Panc1 (cell line): Measurements from ENCODE around the gene CSMD2. TPM values are rescaled to one million over a fixed set of nuclear protein-coding genes. Genes with fewer than 3 reads are reported as not detected.
"Not testable (repeated sequence)": the region's sequence is repeated elsewhere in the genome, so short reads cannot be mapped to it uniquely, and the experiment has no call there.

Experiments used
- ATAC-seq: fragments of 200-7000 bp; cut with Tn5 transposase; 2 replicates; pipeline ENCODE4 v1.9.1; 2020; ENCODE audit warnings: mild to moderate bottlenecking, moderate library complexity
- BruUV-seq: library from RNA; stranded (reverse); fragments of 400-500 nt; replicated peaks from 2 replicates; lab custom pipeline; 2021; lab: Mats Ljungman, UMichigan
- CTCF ChIA-PET: fragments of 300-600 bp; sonication (Branson Sonifier 250); formaldehyde crosslinking; loops from one replicate; lab custom pipeline; 2022; ENCODE audit warnings: antibody characterized with exemption; lab: Charles Lee
- POLR2A ChIA-PET: fragments of 300-600 bp; sonication (Branson Sonifier 250); formaldehyde crosslinking; loops from one replicate; lab custom pipeline; 2022; ENCODE audit warnings: antibody characterized with exemption; lab: Charles Lee
- DNase-seq: peaks from one replicate; pipeline ENCODE4 v3.0.0-alpha.2; 2010; ENCODE audit warnings: low read depth, low spot score
- H3K27ac ChIP-seq: 2 replicates; pipeline ENCODE4 v1.5.1; 2011; ENCODE audit warnings: mild to moderate bottlenecking, low read length, inconsistent platforms
- H3K27me3 ChIP-seq: fragments of 200-500 bp; sonication (Bioruptor generic); 2 replicates; pipeline ENCODE4 v1.6.0; 2014; ENCODE audit warnings: low read length, inconsistent platforms; ENCODE audit not compliant: control insufficient read depth, insufficient read depth
- H3K36me3 ChIP-seq: fragments of 200-500 bp; sonication (Bioruptor generic); 2 replicates; pipeline ENCODE4 v1.5.1; 2014; ENCODE audit warnings: inconsistent platforms, mild to moderate bottlenecking, low read length, moderate library complexity; ENCODE audit not compliant: control insufficient read depth, insufficient read depth
- H3K4me1 ChIP-seq: 2 replicates; pipeline ENCODE4 v1.5.1; 2011; ENCODE audit warnings: inconsistent platforms, mild to moderate bottlenecking, low read length, moderate library complexity; ENCODE audit not compliant: control insufficient read depth, insufficient read depth
- H3K4me3 ChIP-seq, 2 experiments: 2 replicates each; pipeline ENCODE4 v1.5.1; 2011 to 2012; ENCODE audit warnings: low read depth in 2 of 2, low read length in 2 of 2, mild to moderate bottlenecking in 2 of 2, inconsistent platforms in 1 of 2, moderate library complexity in 1 of 2
- H3K9me3 ChIP-seq: fragments of 200-500 bp; sonication (Bioruptor generic); 2 replicates; pipeline ENCODE4 v1.5.1; 2014; ENCODE audit warnings: low read depth, mild to moderate bottlenecking, inconsistent platforms, low read length, moderate library complexity; ENCODE audit not compliant: control insufficient read depth, insufficient read depth
- POLR2AphosphoS5 ChIP-seq: IDR thresholded peaks from 2 replicates; pipeline ENCODE4 v1.6.1; 2012; ENCODE audit warnings: mild to moderate bottlenecking, low read depth, low read length, moderate library complexity
- SIN3A ChIP-seq: IDR thresholded peaks from 2 replicates; pipeline ENCODE4 v1.6.1; 2012; ENCODE audit warnings: low read depth, mild to moderate bottlenecking, low read length, moderate library complexity, borderline replicate concordance; ENCODE audit not compliant: insufficient read depth
- TCF7L2 ChIP-seq: IDR thresholded peaks from 2 replicates; pipeline ENCODE4 v1.6.1; 2011; ENCODE audit warnings: mild to moderate bottlenecking, low read depth, low read length, inconsistent platforms
- in situ Hi-C: cut with HindIII; loops from 2 replicates; pipeline ENCODE4 v1.10.0; 2016; ENCODE audit warnings: low sequenced_read_pairs, low pct_unique_long_range_greater_than_20kb
- intact Hi-C: fragments of 100-400 bp; cut with micrococcal nuclease; formaldehyde crosslinking; loops from one replicate; pipeline ENCODE4 v1.10.0; 2022; ENCODE audit not compliant: unreplicated experiment
- total RNA-seq: library from RNA; stranded (reverse); gene quantifications from one replicate; pipeline ENCODE4 v1.2.1, GENCODE V29; 2021; ENCODE audit not compliant: unreplicated experiment
- TF ChIP-seq, protein P1 (sequence below): fragments of 450-650 bp; IDR thresholded peaks from 2 replicates; pipeline ENCODE4 v1.5.1; 2017; ENCODE audit warnings: mild to moderate bottlenecking
- TF ChIP-seq, protein P2 (sequence below), 2 experiments: IDR thresholded peaks; 2 replicates each; pipeline ENCODE4 v1.6.1; 2011 to 2012; ENCODE audit warnings: low read depth in 2 of 2, control low read depth in 1 of 2, low read length in 1 of 2, mild to moderate bottlenecking in 1 of 2, moderate library complexity in 1 of 2; ENCODE audit not compliant: insufficient read depth in 1 of 2

CSMD2 gene
- total RNA-seq, 1 experiment from 2014 or later: not detected

DNA sequence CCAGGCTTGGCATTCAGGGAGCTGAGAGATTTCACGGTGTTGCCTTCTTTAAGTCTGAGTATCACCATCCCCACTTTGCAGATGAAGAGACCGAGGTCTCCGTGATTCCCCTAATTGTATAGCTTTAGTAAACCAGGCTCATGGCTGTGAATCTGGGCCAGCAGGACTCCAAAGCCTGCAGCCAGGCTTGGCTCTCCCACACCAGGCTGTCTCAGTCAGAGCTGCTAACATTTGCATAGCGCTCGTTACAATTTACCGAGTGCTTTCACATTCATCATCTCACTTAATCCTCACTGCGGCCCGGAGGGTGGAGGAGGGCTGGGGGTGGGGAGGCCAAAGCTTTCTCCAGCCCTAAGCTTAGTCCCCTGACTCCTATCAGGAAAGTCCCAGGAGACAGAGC, 23.4 kb upstream of the CSMD2 start:
- POLR2A ChIA-PET: no interaction called here
- in situ Hi-C loops: no loop called here

DNA sequence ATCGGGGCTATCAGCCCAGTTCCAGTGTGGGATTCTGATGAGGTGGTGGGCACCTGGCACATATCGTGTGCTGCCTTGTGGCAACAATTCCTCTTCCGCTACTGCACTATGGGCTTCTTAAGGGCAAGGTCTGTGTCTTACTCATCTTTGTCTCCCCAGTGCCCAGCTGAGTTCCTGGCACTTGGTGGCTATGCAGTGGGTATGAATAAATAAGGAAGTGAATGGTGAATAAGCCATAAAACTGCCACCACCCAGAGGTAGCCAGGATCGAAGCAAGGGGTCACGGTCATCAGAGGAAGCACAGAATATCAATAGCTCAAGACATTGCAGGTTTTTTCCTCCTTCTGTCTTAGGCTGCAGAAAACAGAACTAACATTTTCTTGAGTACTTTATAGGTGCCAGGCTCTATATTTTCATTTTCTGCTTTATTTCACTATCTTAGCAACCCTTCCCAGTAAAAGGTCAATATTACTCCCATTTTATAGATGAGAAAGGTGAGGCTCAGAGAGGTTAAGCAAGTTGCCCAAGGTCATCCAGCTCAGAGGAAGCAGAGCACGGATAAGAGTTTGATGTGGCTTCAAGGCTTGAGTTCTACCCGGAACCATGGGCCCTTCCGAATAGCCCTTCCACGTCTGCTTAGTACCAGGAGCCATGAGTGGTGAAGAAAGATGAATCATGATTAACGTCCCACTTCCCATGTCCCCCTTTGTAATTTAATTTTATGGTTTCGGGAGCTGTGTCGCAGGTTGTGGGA, 21.9 kb upstream of the CSMD2 start:
- DNase-seq: no peak
- H3K4me1 ChIP-seq: no peaks in the 10 kb centered on the region
- H3K27ac ChIP-seq: no peak overlapping the region
- no peak overlapping the region for H3K4me3 ChIP-seq
- in situ Hi-C loops: no loop called here
- peaks cover 2% of the 10 kb centered on the region; the same call in 1 of the 2 replicates for H3K27me3 ChIP-seq
- no peaks in the 10 kb centered on the region for H3K9me3 ChIP-seq
- POLR2A ChIA-PET: no interaction called here
- CTCF ChIA-PET: no interaction called here
- no peak for ATAC-seq
- BruUV-seq: no TSS peak
- intact Hi-C loops: no loop called here
- TF ChIP-seq, protein P1, sequence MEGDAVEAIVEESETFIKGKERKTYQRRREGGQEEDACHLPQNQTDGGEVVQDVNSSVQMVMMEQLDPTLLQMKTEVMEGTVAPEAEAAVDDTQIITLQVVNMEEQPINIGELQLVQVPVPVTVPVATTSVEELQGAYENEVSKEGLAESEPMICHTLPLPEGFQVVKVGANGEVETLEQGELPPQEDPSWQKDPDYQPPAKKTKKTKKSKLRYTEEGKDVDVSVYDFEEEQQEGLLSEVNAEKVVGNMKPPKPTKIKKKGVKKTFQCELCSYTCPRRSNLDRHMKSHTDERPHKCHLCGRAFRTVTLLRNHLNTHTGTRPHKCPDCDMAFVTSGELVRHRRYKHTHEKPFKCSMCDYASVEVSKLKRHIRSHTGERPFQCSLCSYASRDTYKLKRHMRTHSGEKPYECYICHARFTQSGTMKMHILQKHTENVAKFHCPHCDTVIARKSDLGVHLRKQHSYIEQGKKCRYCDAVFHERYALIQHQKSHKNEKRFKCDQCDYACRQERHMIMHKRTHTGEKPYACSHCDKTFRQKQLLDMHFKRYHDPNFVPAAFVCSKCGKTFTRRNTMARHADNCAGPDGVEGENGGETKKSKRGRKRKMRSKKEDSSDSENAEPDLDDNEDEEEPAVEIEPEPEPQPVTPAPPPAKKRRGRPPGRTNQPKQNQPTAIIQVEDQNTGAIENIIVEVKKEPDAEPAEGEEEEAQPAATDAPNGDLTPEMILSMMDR: no peak
- TF ChIP-seq, protein P2, sequence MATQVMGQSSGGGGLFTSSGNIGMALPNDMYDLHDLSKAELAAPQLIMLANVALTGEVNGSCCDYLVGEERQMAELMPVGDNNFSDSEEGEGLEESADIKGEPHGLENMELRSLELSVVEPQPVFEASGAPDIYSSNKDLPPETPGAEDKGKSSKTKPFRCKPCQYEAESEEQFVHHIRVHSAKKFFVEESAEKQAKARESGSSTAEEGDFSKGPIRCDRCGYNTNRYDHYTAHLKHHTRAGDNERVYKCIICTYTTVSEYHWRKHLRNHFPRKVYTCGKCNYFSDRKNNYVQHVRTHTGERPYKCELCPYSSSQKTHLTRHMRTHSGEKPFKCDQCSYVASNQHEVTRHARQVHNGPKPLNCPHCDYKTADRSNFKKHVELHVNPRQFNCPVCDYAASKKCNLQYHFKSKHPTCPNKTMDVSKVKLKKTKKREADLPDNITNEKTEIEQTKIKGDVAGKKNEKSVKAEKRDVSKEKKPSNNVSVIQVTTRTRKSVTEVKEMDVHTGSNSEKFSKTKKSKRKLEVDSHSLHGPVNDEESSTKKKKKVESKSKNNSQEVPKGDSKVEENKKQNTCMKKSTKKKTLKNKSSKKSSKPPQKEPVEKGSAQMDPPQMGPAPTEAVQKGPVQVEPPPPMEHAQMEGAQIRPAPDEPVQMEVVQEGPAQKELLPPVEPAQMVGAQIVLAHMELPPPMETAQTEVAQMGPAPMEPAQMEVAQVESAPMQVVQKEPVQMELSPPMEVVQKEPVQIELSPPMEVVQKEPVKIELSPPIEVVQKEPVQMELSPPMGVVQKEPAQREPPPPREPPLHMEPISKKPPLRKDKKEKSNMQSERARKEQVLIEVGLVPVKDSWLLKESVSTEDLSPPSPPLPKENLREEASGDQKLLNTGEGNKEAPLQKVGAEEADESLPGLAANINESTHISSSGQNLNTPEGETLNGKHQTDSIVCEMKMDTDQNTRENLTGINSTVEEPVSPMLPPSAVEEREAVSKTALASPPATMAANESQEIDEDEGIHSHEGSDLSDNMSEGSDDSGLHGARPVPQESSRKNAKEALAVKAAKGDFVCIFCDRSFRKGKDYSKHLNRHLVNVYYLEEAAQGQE (IDR thresholded peaks at IDR 0.05; ENCODE audit: insufficient read depth in 1 of 2, low read depth in 2 of 2, low read length in 1 of 2): no peak
- no peak for TF ChIP-seq POLR2AphosphoS5
- no peak for TF ChIP-seq TCF7L2
- TF ChIP-seq SIN3A: no peak
- H3K36me3 ChIP-seq: no peaks in the 10 kb centered on the region

More for the DNA sequence above, 23.4 kb upstream of the CSMD2 start:
- DNase-seq (no peak), ATAC-seq (no peak)
- Histone ChIP-seq H3K27me3 (peaks cover 2% of the 10 kb centered on the region; the same call in 1 of the 2 replicates), H3K36me3 (no peaks in the 10 kb centered on the region), H3K9me3 (no peaks in the 10 kb centered on the region), H3K4me3 (no peak overlapping the region), H3K4me1 (no peaks in the 10 kb centered on the region), H3K27ac (no peak overlapping the region)
- BruUV-seq: no TSS peak
- intact Hi-C loops: no loop called here
- CTCF ChIA-PET: no interaction called here
- TF ChIP-seq POLR2AphosphoS5 (no peak), TCF7L2 (no peak), SIN3A (no peak)
- TF ChIP-seq, protein P1: no peak
- TF ChIP-seq, protein P2 (IDR thresholded peaks at IDR 0.05; ENCODE audit: insufficient read depth in 1 of 2, low read depth in 2 of 2, low read length in 1 of 2): no peak

DNA sequence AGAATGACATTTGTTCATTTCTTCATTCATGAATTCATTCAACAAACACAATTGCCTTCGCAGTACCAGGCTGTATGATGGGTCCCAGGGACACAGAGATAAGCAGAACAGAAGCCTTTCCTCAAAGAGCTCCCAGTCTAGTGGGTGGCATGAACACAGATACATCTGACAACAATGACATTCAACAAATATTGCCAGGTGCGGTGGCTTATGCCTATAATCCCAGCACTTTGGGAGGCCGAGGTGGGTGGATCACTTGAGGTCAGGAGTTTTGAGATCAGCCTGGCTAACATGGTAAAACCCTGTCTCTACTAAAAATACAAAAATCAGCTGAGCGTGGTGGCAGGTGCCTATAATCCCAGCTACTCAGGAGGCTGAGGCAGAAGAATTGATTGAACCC, 18.4 kb upstream of the CSMD2 start:
- H3K36me3 ChIP-seq, H3K27ac ChIP-seq, POLR2A ChIA-PET, in situ Hi-C loops, H3K27me3 ChIP-seq, CTCF ChIA-PET, H3K4me1 ChIP-seq, BruUV-seq, H3K4me3 ChIP-seq, H3K9me3 ChIP-seq, DNase-seq, ATAC-seq, intact Hi-C loops: not testable (repeated sequence)
